Hepatocyte (in vitro differentiated cells): ENCODE results near the gene KCNJ4.

Experiments used
- CTCF ChIP-seq: fragments of 200-600 bp; sonication (generic); IDR thresholded peaks from 2 replicates; pipeline ENCODE4 v1.5.1; 2016; ENCODE audit warnings: antibody characterized with exemption, mild to moderate bottlenecking; ENCODE audit not compliant: poor library complexity
- EZH2 ChIP-seq: fragments of 200-600 bp; sonication (generic); IDR thresholded peaks from 2 replicates; pipeline ENCODE4 v1.6.1; 2016; ENCODE audit warnings: antibody characterized with exemption, mild to moderate bottlenecking, borderline replicate concordance

- no peak for TF ChIP-seq CTCF
- no peak for TF ChIP-seq EZH2
Measured at GRCh38 chr22:38442967-38443627, 11.9 kb downstream of the KCNJ4 start.
